HG02885 (cell line): ENCODE data around the gene CD2AP.
"Not testable (repeated sequence)": the region's sequence is repeated elsewhere in the genome, so short reads cannot be mapped to it uniquely, and the experiment has no call there.

ENCODE experiments used
- ATAC-seq: cut with Tn5 transposase; IDR thresholded peaks from one replicate; pipeline ENCODE4 v1.9.1; 2021; ENCODE audit warnings: mild to moderate bottlenecking; ENCODE audit not compliant: unreplicated experiment, poor library complexity

The CD2AP gene

GRCh38 chr6:47553243-47553642 lies 75.7 kb downstream of the CD2AP start:
- not testable (repeated sequence) for ATAC-seq

- ATAC-seq: not testable (repeated sequence)
Observed at GRCh38 chr6:47556459-47556858, 78.9 kb downstream of the CD2AP start.

- ATAC-seq: no peak
Observed at GRCh38 chr6:47563162-47563561, 85.6 kb downstream of the CD2AP start.

- not testable (repeated sequence) for ATAC-seq
Observed at GRCh38 chr6:47566602-47567001, 89.0 kb downstream of the CD2AP start.

- no peak for ATAC-seq
Observed at GRCh38 chr6:47567586-47567985, 90.0 kb downstream of the CD2AP start.

- no peak for ATAC-seq
Observed at GRCh38 chr6:47571488-47571887, 93.9 kb downstream of the CD2AP start.

- ATAC-seq: no peak
Observed at GRCh38 chr6:47573109-47573508, 95.5 kb downstream of the CD2AP start.

GRCh38 chr6:47574789-47575188 lies 97.2 kb downstream of the CD2AP start:
- ATAC-seq: no peak

- ATAC-seq: no peak
Observed at GRCh38 chr6:47579040-47579439, 101.5 kb downstream of the CD2AP start.

- peak; percentile 98 for ATAC-seq
Observed at GRCh38 chr6:47581591-47581990, 104.0 kb downstream of the CD2AP start.

- ATAC-seq: no peak
Observed at GRCh38 chr6:47587493-47587892, 109.9 kb downstream of the CD2AP start.

- ATAC-seq: no peak
Observed at GRCh38 chr6:47592131-47592840, 114.7 kb downstream of the CD2AP start.

GRCh38 chr6:47593979-47594378 lies 116.4 kb downstream of the CD2AP start:
- no peak for ATAC-seq

- ATAC-seq: no peak
Observed at GRCh38 chr6:47595785-47596184, 118.2 kb downstream of the CD2AP start.

GRCh38 chr6:47598367-47598766 lies 120.8 kb downstream of the CD2AP start:
- ATAC-seq: no peak

- peak; percentile 62 for ATAC-seq
Observed at GRCh38 chr6:47599512-47599911, 121.9 kb downstream of the CD2AP start.

GRCh38 chr6:47603227-47603626 lies 125.6 kb downstream of the CD2AP start:
- no peak for ATAC-seq

GRCh38 chr6:47603995-47604394 lies 126.4 kb downstream of the CD2AP start:
- no peak for ATAC-seq

- no peak for ATAC-seq
Observed at GRCh38 chr6:47621838-47622449, 144.4 kb downstream of the CD2AP start.

- no peak for ATAC-seq
Observed at GRCh38 chr6:47626782-47627181, 149.2 kb downstream of the CD2AP start.

- no peak for ATAC-seq
Observed at GRCh38 chr6:47628448-47629272, 151.1 kb downstream of the CD2AP start.
